ENCODE measurements around the gene BEGAIN. TPM values are rescaled to one million over a fixed set of nuclear protein-coding genes. Genes with fewer than 3 reads are reported as not detected.

Gene BEGAIN
- total RNA-seq, 1 experiment from 2014 or later = not detected

DNA sequence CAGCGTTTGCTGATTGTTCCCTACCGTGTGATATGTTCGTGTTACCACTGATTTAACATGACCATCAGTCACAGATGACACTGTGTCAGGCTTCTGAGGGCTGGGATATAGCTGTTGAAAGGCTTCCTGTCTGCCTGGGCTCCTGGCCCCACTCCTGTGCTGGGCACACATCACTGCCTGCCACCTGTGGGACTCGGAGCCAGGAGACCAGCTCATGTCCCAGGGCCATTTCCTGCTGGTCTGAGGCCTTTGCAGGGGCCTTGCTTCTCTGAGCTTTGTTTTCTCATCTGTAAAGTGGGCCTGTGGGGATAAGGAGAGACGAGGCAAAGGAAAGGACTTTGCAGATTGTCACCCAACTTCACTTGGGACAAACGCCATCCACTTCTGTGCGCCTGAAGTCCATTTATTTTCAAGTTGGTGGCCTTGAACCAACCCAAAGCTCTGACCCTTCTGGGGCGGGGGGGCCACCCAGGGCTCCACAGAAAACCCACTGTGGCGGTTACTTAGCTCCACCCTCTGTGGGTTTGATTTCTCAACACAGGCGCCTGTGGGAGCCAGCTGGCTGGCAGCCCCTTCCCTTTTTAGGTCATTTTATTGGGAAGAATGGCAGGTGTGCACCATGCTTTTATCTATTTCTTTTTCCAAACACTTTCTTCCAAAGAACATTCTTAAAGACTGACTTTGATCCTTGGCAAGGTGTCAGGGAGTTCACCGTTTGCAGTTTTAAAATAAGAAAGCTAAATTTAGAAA is 54.1 kb downstream of the BEGAIN start:
- TF ChIP-seq EZH2 (IDR thresholded peaks at IDR 0.05; ENCODE audit: low read depth) (no peak), CTCF (conservative IDR thresholded peaks at IDR 0.05) (no peak)
- Histone ChIP-seq H3F3A (ENCODE audit: insufficient read depth, low read depth) (no peaks in the 10 kb centered on the region), H3K79me2 (ENCODE audit: low read depth) (no peaks in the 10 kb centered on the region), H3K9me2 (ENCODE audit: insufficient read depth) (no peaks in the 10 kb centered on the region), H2AFZ (no peak overlapping the region), H3K27ac (no peak overlapping the region), H3K4me2 (no peak overlapping the region), H3K27me3 (ENCODE audit: insufficient read depth, low read depth) (no peaks in the 10 kb centered on the region), H3K4me1 (replicated peaks; ENCODE audit: insufficient read depth) (no peaks in the 10 kb centered on the region), H3K36me3 (ENCODE audit: low read depth) (no peaks in the 10 kb centered on the region), H3K4me3 (no peak overlapping the region), H3K9me3 (ENCODE audit: insufficient read depth, low read depth) (no peaks in the 10 kb centered on the region), H4K20me1 (ENCODE audit: insufficient read depth) (no peaks in the 10 kb centered on the region)
- no peak for DNase-seq
- intact Hi-C loops (cut with micrococcal nuclease; ENCODE audit: unreplicated experiment) = no loop called here
- no TSS peak for BruUV-seq (replicated peaks)
- ChIA-PET CTCF (no interaction called here), POLR2A (ENCODE audit: unreplicated experiment) (no interaction called here)

DNA sequence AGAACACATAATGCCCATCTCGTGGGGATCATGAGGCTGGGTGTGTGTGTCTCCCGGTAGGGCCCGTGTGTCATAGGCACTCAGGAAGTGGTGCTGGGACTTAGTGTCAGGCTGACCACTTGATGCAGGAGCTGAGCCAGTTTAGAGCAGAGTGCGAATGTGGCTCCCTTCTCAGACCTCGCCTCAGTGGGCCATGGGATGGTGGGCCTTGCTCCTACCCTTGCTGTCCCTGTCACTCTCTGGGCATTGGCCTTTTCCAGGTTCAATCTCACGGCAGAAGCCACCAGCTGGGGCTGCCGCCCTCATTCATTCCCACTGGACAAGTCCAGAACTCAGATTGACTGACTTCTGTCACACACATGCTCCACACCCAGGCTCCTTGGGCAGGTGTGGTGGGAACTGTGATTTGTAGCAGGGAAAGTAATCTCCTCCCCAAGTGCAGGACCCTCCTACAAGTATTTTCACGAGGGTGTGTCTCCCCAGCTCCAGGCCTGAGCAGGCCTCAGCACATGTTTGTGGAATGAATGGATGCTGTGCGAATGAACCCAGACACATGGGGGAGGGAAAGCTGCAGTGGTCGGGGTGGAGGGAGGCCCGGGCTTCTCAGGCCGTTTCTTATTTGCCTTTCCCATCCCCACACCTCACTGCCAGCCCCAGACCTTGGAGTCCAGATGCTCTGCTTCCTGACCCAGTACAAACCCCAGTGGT is 54.9 kb downstream of the BEGAIN start:
- Histone ChIP-seq H4K20me1 (ENCODE audit: insufficient read depth) (no peaks in the 10 kb centered on the region), H3K9me3 (ENCODE audit: insufficient read depth, low read depth) (no peaks in the 10 kb centered on the region), H3K4me1 (replicated peaks; ENCODE audit: insufficient read depth) (no peaks in the 10 kb centered on the region), H3K4me3 (no peak overlapping the region), H3K79me2 (ENCODE audit: low read depth) (no peaks in the 10 kb centered on the region), H3K4me2 (no peak overlapping the region), H3K36me3 (ENCODE audit: low read depth) (no peaks in the 10 kb centered on the region), H3F3A (ENCODE audit: insufficient read depth, low read depth) (no peaks in the 10 kb centered on the region), H3K9me2 (ENCODE audit: insufficient read depth) (no peaks in the 10 kb centered on the region), H3K27ac (no peak overlapping the region), H2AFZ (no peak overlapping the region), H3K27me3 (ENCODE audit: insufficient read depth, low read depth) (no peaks in the 10 kb centered on the region)
- intact Hi-C loops (cut with micrococcal nuclease; ENCODE audit: unreplicated experiment) = no loop called here
- no TSS peak for BruUV-seq (replicated peaks)
- no peak for DNase-seq
- TF ChIP-seq CTCF (conservative IDR thresholded peaks at IDR 0.05) (no peak), EZH2 (IDR thresholded peaks at IDR 0.05; ENCODE audit: low read depth) (no peak)
- ChIA-PET CTCF (no interaction called here), POLR2A (ENCODE audit: unreplicated experiment) (no interaction called here)

- no peaks in the 10 kb centered on the region for H3K36me3 ChIP-seq (ENCODE audit: low read depth)
- POLR2A ChIA-PET (ENCODE audit: unreplicated experiment) = no interaction called here
- no peaks in the 10 kb centered on the region for H3K9me2 ChIP-seq (ENCODE audit: insufficient read depth)
- BruUV-seq (replicated peaks) = no TSS peak
- CTCF ChIA-PET = interaction anchor here (0.5 kb wide), 1 partner anchor 220 kb away, joined by 3 read pairs; no protein-coding TSS in a partner anchor
- no peaks in the 10 kb centered on the region for H3K79me2 ChIP-seq (ENCODE audit: low read depth)
- H3K4me2 ChIP-seq = no peak overlapping the region
- H3K27ac ChIP-seq = no peak overlapping the region
- no peaks in the 10 kb centered on the region for H3K9me3 ChIP-seq (ENCODE audit: insufficient read depth, low read depth)
- intact Hi-C loops (cut with micrococcal nuclease; ENCODE audit: unreplicated experiment) = no loop called here
- H3K4me1 ChIP-seq (replicated peaks; ENCODE audit: insufficient read depth) = no peaks in the 10 kb centered on the region
- TF ChIP-seq CTCF (conservative IDR thresholded peaks at IDR 0.05) = no peak
- TF ChIP-seq EZH2 (IDR thresholded peaks at IDR 0.05; ENCODE audit: low read depth) = no peak
- H3K27me3 ChIP-seq (ENCODE audit: insufficient read depth, low read depth) = no peaks in the 10 kb centered on the region
- no peak for DNase-seq
- no peak overlapping the region for H2AFZ ChIP-seq
- no peaks in the 10 kb centered on the region for H4K20me1 ChIP-seq (ENCODE audit: insufficient read depth)
- H3F3A ChIP-seq (ENCODE audit: insufficient read depth, low read depth) = no peaks in the 10 kb centered on the region
- H3K4me3 ChIP-seq = no peak overlapping the region
Observed at GRCh38 chr14:100531152-100532121, 55.8 kb downstream of the BEGAIN start.
